Measurements from ENCODE around the gene MID1.

The MID1 gene

GRCh38 chrX:10453945-10454344 lies 166.4 kb downstream of the MID1 start:
- Histone ChIP-seq H3K9me3 (ENCODE audit: insufficient read depth, low read length, severe bottlenecking) (no peaks in the 10 kb centered on the region), H3K4me2 (ENCODE audit: insufficient read depth, low read length) (no peak overlapping the region), H3K9ac (ENCODE audit: low read depth, low read length) (no peak overlapping the region), H2AFZ (ENCODE audit: low read depth, low read length) (no peak overlapping the region), H3K27ac (ENCODE audit: low read length) (no peak overlapping the region), H4K20me1 (ENCODE audit: insufficient read depth, low read length) (no peaks in the 10 kb centered on the region), H3K4me1 (ENCODE audit: insufficient read depth, low read length) (no peaks in the 10 kb centered on the region), H3K4me3 (ENCODE audit: low read depth in 1 of 2, low read length in 2 of 2) (no peak overlapping the region), H3K36me3 (ENCODE audit: insufficient read depth, low read length) (no peaks in the 10 kb centered on the region), H3K79me2 (ENCODE audit: insufficient read depth, low read length) (no peaks in the 10 kb centered on the region), H3K27me3 (ENCODE audit: insufficient read depth, low read length, poor library complexity) (no peaks in the 10 kb centered on the region)
- no peak for DNase-seq
- TF ChIP-seq CTCF (IDR thresholded peaks at IDR 0.05; ENCODE audit: borderline replicate concordance, extremely low read depth, low read length, poor library complexity, severe bottlenecking), result no peak
- TF ChIP-seq EZH2 (IDR thresholded peaks at IDR 0.05; ENCODE audit: borderline replicate concordance, low read depth, low read length, severe bottlenecking), result no peak
- ATAC-seq (ENCODE audit: insufficient read depth, low read depth), result no peak

GRCh38 chrX:10450959-10451355 lies 169.4 kb downstream of the MID1 start:
- Histone ChIP-seq H2AFZ (ENCODE audit: low read depth, low read length) (no peak overlapping the region), H3K79me2 (ENCODE audit: insufficient read depth, low read length) (no peaks in the 10 kb centered on the region), H3K9me3 (ENCODE audit: insufficient read depth, low read length, severe bottlenecking) (no peaks in the 10 kb centered on the region), H3K4me1 (ENCODE audit: insufficient read depth, low read length) (no peaks in the 10 kb centered on the region), H3K27me3 (ENCODE audit: insufficient read depth, low read length, poor library complexity) (no peaks in the 10 kb centered on the region), H3K4me2 (ENCODE audit: insufficient read depth, low read length) (no peak overlapping the region), H3K9ac (ENCODE audit: low read depth, low read length) (no peak overlapping the region), H3K27ac (ENCODE audit: low read length) (no peak overlapping the region), H4K20me1 (ENCODE audit: insufficient read depth, low read length) (no peaks in the 10 kb centered on the region), H3K36me3 (ENCODE audit: insufficient read depth, low read length) (no peaks in the 10 kb centered on the region), H3K4me3 (ENCODE audit: low read depth in 1 of 2, low read length in 2 of 2) (no peak overlapping the region)
- no peak for TF ChIP-seq EZH2 (IDR thresholded peaks at IDR 0.05; ENCODE audit: borderline replicate concordance, low read depth, low read length, severe bottlenecking)
- TF ChIP-seq CTCF (IDR thresholded peaks at IDR 0.05; ENCODE audit: borderline replicate concordance, extremely low read depth, low read length, poor library complexity, severe bottlenecking), result no peak
- ATAC-seq (ENCODE audit: insufficient read depth, low read depth), result no peak
- no peak for DNase-seq

- H3K9me3 ChIP-seq (ENCODE audit: insufficient read depth, low read length, severe bottlenecking), result no peaks in the 10 kb centered on the region
- H2AFZ ChIP-seq (ENCODE audit: low read depth, low read length), result no peak overlapping the region
- ATAC-seq (ENCODE audit: insufficient read depth, low read depth) (no peak), DNase-seq (no peak)
- TF ChIP-seq CTCF (IDR thresholded peaks at IDR 0.05; ENCODE audit: borderline replicate concordance, extremely low read depth, low read length, poor library complexity, severe bottlenecking) (no peak), EZH2 (IDR thresholded peaks at IDR 0.05; ENCODE audit: borderline replicate concordance, low read depth, low read length, severe bottlenecking) (no peak)
- no peak overlapping the region for H3K4me2 ChIP-seq (ENCODE audit: insufficient read depth, low read length)
- no peak overlapping the region for H3K9ac ChIP-seq (ENCODE audit: low read depth, low read length)
- H3K27me3 ChIP-seq (ENCODE audit: insufficient read depth, low read length, poor library complexity), result no peaks in the 10 kb centered on the region
- H3K79me2 ChIP-seq (ENCODE audit: insufficient read depth, low read length), result no peaks in the 10 kb centered on the region
- no peak overlapping the region for H3K27ac ChIP-seq (ENCODE audit: low read length)
- H4K20me1 ChIP-seq (ENCODE audit: insufficient read depth, low read length), result no peaks in the 10 kb centered on the region
- no peak overlapping the region for H3K4me3 ChIP-seq (ENCODE audit: low read depth in 1 of 2, low read length in 2 of 2)
- no peaks in the 10 kb centered on the region for H3K36me3 ChIP-seq (ENCODE audit: insufficient read depth, low read length)
- no peaks in the 10 kb centered on the region for H3K4me1 ChIP-seq (ENCODE audit: insufficient read depth, low read length)
Measured at GRCh38 chrX:10450229-10450958, 170.0 kb downstream of the MID1 start.
